HG02970 (cell line): ENCODE results near the gene XPC.

Experiments
- ATAC-seq: cut with Tn5 transposase; IDR thresholded peaks from one replicate; pipeline ENCODE4 v1.9.1; 2021; ENCODE audit warnings: mild to moderate bottlenecking, moderate library complexity, moderate number of reproducible peaks; ENCODE audit not compliant: unreplicated experiment, low FRiP score

Gene XPC

DNA sequence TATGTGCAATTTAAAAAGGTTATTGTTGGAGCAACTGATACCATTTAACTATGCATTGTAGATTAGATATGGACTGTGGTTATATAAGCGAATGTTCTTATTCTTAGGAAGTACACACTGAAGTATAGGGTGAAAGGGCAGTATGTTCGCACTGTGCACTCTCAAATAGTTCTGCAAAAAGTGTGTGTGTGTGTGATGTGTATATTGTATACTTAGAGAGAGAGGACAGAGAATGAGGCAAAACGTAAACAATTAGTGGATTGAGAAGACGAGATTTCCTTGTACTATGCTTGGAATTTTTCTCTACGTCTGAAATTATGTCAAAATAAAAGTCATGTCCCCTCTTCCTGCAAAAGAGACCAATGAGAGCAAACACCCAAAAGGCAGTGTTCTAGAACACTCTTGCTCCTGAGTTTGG is 30.6 kb upstream of the XPC start:
- no peak for ATAC-seq

GRCh38 chr3:14208168-14208567 is 29.8 kb upstream of the XPC start:
- no peak for ATAC-seq

DNA sequence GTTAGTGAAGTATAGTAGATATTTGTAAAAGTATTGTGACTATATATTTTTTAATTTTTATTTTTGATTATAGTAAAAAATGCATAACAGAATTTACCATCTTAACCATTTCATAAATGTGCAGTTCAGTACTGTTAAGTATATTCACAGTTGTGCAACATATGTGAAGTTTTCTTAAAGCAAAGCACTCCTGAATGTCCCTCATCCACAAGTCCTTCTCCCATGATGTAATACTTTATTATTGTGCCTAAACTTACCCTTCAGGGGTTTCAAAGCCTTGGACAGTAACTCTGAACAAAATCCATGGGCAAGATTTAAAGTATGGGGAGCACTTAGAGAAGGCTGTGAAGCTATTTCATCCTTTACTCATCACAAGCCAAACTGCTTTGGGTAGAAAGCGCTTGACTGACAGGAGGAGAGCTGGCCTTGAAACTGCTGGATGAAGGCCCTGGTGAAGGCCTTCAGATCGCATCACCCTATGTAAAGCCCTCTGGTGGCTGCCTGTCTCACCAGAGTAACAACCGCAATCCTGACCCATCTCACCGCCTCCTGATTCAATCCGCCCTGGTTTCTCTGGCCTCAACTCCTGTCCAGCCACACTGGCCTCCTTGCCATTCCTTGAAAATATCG is 28.3 kb upstream of the XPC start:
- no peak for ATAC-seq

GRCh38 chr3:14204515-14205284 is 26.3 kb upstream of the XPC start:
- no peak for ATAC-seq

- ATAC-seq, result no peak
These were observed 25.2 kb upstream of the XPC start for GRCh38 chr3:14203521-14204079.

GRCh38 chr3:14202874-14203520 is 24.6 kb upstream of the XPC start:
- ATAC-seq, result no peak

DNA sequence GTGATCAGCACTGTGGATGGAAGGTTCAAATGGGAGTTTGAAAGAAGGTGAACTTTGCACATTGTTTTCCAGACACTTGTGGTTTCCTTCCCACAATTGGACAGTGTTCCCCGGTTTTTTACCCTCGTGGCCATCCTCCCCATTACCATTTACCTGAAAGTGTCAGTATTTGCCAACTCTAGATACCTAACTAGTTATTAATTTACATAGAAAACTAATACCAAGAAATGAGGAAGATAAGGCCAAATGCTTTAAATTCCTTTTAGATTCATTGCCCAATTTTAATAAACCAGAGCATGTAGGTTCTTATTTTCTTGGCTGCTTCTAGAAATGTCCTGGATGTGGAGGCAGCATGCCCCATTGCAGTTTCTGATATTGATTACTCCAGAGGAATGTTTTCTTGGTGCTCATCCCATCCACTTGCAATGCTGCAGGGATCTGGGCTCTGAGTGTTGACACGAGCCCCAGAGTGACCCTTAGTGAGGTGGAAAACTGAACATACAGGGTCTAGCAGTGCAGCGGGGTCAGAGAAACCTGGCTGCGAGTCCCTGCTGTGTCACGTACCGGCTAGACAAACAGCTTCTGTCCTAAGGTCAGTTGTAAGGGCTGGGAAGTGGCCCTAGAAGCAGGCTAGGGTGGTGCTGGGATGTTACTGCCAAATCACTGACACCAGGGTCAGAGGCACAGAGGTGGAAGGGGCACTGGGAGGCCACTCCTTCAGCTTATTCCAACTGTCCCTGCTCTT is 23.7 kb upstream of the XPC start:
- no peak for ATAC-seq

GRCh38 chr3:14200841-14201240 is 22.4 kb upstream of the XPC start:
- no peak for ATAC-seq

DNA sequence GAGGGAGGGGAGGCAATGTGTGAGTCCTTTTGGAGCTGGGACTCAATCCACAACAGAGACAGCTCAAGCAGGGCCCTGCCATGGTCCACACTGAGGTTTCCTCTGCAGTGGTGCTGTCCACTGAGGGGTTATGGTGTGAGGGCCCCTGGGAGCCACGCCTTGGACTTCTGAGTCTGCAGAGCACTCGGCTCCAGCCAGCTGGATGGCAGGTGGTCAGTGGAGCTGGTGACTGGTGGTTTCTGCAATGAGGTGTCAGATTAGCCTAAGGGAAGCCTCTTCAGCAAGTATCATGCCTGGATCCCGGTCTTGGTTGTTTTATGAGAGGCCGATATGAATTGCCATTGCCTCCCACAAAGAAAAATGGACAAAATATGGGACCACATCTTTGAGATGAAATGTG is 21.9 kb upstream of the XPC start:
- ATAC-seq, result no peak

GRCh38 chr3:14199641-14200040 is 21.2 kb upstream of the XPC start:
- ATAC-seq, result no peak

GRCh38 chr3:14194865-14195264 is 16.5 kb upstream of the XPC start:
- ATAC-seq, result no peak

GRCh38 chr3:14188041-14188754 is 9.8 kb upstream of the XPC start:
- no peak for ATAC-seq

- ATAC-seq, result no peak
These were observed 8.6 kb upstream of the XPC start for GRCh38 chr3:14186854-14187458.

GRCh38 chr3:14183015-14183577 is 4.7 kb upstream of the XPC start:
- no peak for ATAC-seq

- ATAC-seq, result no peak
These were observed 2.9 kb upstream of the XPC start for GRCh38 chr3:14181253-14181652.

DNA sequence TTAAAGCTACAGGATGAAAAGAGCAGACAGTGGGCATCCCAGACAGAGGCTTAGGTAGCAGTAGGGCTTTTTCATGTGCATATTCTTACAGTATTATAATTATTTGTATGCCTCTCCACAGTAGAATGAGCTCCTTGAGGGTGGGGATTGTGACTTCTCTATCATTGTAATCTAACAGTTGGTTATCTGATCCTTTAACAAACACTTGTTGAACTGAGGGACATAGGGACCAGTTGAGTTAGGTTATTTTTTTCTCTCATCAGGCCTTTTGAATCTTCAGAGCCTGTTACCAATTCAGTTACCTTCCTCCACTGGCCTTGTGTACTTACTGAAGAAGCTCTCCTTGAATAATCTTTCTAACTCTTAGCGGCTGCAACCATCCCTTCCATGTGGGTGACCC is 1.4 kb upstream of the XPC start:
- ATAC-seq, result no peak

DNA sequence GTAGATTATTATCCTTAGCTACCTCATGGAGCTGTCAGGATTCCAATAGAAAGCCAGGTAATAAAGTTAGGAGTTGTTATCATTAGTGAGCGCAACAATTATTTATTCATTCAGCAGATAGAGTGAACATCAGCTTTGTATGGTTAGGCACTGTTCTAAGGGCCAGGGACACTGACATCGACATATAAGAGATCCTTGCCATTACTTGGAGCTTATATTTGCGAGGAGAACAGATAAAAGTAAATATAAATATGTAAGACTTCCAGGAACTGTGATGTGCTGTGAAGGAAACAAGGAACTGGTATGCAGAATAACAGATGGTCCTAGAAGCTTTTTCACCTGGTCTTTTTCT is 689 bp upstream of the XPC start:
- no peak for ATAC-seq

DNA sequence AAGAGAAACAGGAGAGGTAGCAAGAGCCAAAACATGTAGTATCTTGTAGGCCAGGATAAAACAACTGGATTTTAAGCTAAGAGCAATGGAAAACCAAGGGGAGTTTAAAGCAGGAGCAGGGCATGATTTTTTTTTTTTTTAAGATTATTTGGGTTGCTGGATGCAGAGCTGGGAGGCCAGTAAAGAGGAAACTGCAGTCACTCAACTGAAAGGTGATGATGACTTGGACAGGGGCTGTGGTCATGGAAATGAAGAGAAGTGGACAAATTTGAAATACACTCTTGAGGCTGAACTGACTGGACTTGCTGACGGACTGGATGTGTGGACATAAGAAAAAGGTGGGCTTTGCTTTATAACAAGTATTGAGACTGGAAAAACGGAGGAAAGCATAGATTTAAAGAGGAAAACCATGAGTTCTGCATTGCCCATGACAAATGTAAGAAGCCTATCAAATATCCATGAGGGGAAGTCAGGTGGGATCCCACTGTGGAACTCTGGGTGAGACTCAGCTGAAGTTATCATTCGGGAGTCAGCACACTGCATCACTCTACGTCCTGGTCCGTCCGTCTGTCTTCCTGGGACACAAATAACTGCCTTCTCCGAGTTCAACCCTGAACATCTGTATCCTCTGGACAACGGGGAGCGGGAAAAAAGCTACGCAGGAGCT is 688 bp downstream of the XPC start:
- no peak for ATAC-seq
